ENCODE data around the gene LTBP3.

GRCh38 chr11:65572356-65573051 is 14.3 kb upstream of the LTBP3 start, which contains the start of gene FAM89B:
- TF ChIP-seq ZNF263 (CRISPR knock-in tag; IDR thresholded peaks at IDR 0.05; ENCODE audit: borderline replicate concordance) (no peak), TCF7 (IDR thresholded peaks at IDR 0.05; ENCODE audit: borderline replicate concordance) (no peak), PHB (CRISPR knock-in tag; IDR thresholded peaks at IDR 0.05) (no peak)
